ENCODE results near the gene FNDC3B.

DNA sequence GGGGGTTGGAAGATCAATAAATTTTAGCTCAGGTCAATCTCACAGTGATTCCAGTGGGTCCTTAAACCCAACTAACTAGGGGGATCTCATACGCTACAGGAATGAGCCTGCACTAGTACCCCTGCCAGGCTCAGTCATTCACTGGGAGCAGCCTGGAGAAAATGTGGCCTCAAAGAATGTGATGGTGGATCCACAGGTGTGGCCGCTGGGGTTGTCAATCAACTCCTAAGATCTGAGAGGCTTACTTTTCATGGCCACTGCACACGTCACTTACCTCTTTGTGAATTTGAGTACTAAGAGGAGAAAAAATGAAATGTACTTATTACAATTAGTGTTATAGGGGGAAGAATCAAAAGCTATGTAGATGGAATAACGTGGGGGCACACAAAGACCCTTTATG, 17.5 kb upstream of the FNDC3B start:
- TF ChIP-seq, protein P1, sequence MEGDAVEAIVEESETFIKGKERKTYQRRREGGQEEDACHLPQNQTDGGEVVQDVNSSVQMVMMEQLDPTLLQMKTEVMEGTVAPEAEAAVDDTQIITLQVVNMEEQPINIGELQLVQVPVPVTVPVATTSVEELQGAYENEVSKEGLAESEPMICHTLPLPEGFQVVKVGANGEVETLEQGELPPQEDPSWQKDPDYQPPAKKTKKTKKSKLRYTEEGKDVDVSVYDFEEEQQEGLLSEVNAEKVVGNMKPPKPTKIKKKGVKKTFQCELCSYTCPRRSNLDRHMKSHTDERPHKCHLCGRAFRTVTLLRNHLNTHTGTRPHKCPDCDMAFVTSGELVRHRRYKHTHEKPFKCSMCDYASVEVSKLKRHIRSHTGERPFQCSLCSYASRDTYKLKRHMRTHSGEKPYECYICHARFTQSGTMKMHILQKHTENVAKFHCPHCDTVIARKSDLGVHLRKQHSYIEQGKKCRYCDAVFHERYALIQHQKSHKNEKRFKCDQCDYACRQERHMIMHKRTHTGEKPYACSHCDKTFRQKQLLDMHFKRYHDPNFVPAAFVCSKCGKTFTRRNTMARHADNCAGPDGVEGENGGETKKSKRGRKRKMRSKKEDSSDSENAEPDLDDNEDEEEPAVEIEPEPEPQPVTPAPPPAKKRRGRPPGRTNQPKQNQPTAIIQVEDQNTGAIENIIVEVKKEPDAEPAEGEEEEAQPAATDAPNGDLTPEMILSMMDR (IDR thresholded peaks at IDR 0.05): no peak
- no peak for TF ChIP-seq POLR2A (IDR thresholded peaks at IDR 0.05)
